OCI-LY7 (cell line): ENCODE data around the gene KIRREL3. TPM values are rescaled to one million over a fixed set of nuclear protein-coding genes. Genes with fewer than 3 reads are reported as not detected.

Source experiments
- BruUV-seq: library from RNA; stranded (reverse); fragments of 400-500 nt; replicated peaks from 2 replicates; lab custom pipeline; 2021; lab: Mats Ljungman, UMichigan
- CTCF ChIA-PET: fragments of 300-600 bp; sonication (Branson Sonifier 250); formaldehyde crosslinking; loops from one replicate; lab custom pipeline; 2022; ENCODE audit warnings: antibody characterized with exemption; ENCODE audit not compliant: unreplicated experiment; lab: Charles Lee
- POLR2A ChIA-PET: fragments of 300-600 bp; sonication (Branson Sonifier 250); formaldehyde crosslinking; loops from one replicate; lab custom pipeline; 2022; ENCODE audit warnings: antibody characterized with exemption; lab: Charles Lee
- DNase-seq: peaks from one replicate; pipeline ENCODE4 v3.0.0-alpha.2; 2015; ENCODE audit warnings: low spot score
- H2AFZ ChIP-seq: fragments of 200-600 bp; sonication (generic), shearing (Covaris generic); 2 replicates; pipeline ENCODE4 v1.6.1; 2014; ENCODE audit warnings: mild to moderate bottlenecking, antibody characterized with exemption, low read length, moderate library complexity
- H3K27ac ChIP-seq: fragments of 200-600 bp; sonication (generic); 2 replicates; pipeline ENCODE4 v1.5.1; 2014; ENCODE audit warnings: mixed run types, low read depth, mild to moderate bottlenecking, moderate library complexity, low read length, inconsistent platforms; ENCODE audit not compliant: poor library complexity, severe bottlenecking
- H3K36me3 ChIP-seq: fragments of 200-600 bp; sonication (generic); 2 replicates; pipeline ENCODE4 v1.6.1; 2014; ENCODE audit warnings: mild to moderate bottlenecking, antibody characterized with exemption, low read length, moderate library complexity, mixed read lengths; ENCODE audit not compliant: insufficient read depth
- H3K4me1 ChIP-seq: fragments of 200-600 bp; sonication (generic); 2 replicates; pipeline ENCODE4 v1.5.1; 2014; ENCODE audit warnings: mild to moderate bottlenecking, low read length; ENCODE audit not compliant: insufficient read depth, poor library complexity, severe bottlenecking
- H3K4me2 ChIP-seq: fragments of 200-600 bp; sonication (generic); 2 replicates; pipeline ENCODE4 v1.6.1; 2014; ENCODE audit warnings: mild to moderate bottlenecking, low read length
- H3K4me3 ChIP-seq: fragments of 200-600 bp; sonication (generic); 2 replicates; pipeline ENCODE4 v1.5.1; 2014; ENCODE audit warnings: mild to moderate bottlenecking, low read depth, low read length; ENCODE audit not compliant: poor library complexity, severe bottlenecking
- H3K79me2 ChIP-seq: fragments of 200-600 bp; sonication (generic); 2 replicates; pipeline ENCODE4 v1.6.1; 2016; ENCODE audit warnings: low read depth, mild to moderate bottlenecking, low read length, moderate library complexity, mixed read lengths; ENCODE audit not compliant: insufficient read depth
- H3K9me2 ChIP-seq: fragments of 200-600 bp; sonication (generic); 2 replicates; pipeline ENCODE4 v1.6.1; 2016; ENCODE audit warnings: mild to moderate bottlenecking, low read length, mixed read lengths; ENCODE audit not compliant: insufficient read depth
- H3K9me3 ChIP-seq: fragments of 200-600 bp; sonication (generic); 2 replicates; pipeline ENCODE4 v1.6.1; 2014; ENCODE audit warnings: mild to moderate bottlenecking, mixed run types, low read length, mixed read lengths
- H4K20me1 ChIP-seq: fragments of 200-600 bp; sonication (generic); 2 replicates; pipeline ENCODE4 v1.6.1; 2014; ENCODE audit warnings: mild to moderate bottlenecking, antibody characterized with exemption, low read length, moderate library complexity, mixed read lengths; ENCODE audit not compliant: insufficient read depth
- EZH2phosphoT487 ChIP-seq: fragments of 200-600 bp; sonication (generic); IDR thresholded peaks from 2 replicates; pipeline ENCODE4 v1.6.1; 2018; ENCODE audit warnings: low read depth, borderline replicate concordance, mild to moderate bottlenecking, mixed run types, antibody characterized with exemption, low read length, moderate library complexity, mixed read lengths
- intact Hi-C: fragments of 100-400 bp; cut with micrococcal nuclease; formaldehyde crosslinking; loops from one replicate; pipeline ENCODE4 v1.10.0; 2022; ENCODE audit not compliant: unreplicated experiment
- total RNA-seq, 2 experiments: library from RNA; depleted of rRNA in 1 of 2; stranded (reverse); fragments of >200 nt in 1 of 2; shearing (Covaris generic) in 1 of 2; gene quantifications; 2 replicates each; pipeline ENCODE4 v1.2.3, GENCODE V29; 2014 to 2022
- TF ChIP-seq, protein P1 (sequence below): fragments of 200-600 bp; sonication (generic); conservative IDR thresholded peaks from 2 replicates; pipeline ENCODE4 v1.5.1; 2014; ENCODE audit warnings: mild to moderate bottlenecking, antibody characterized with exemption, low read length, moderate library complexity, mixed read lengths

Gene KIRREL3
- total RNA-seq, 2 experiments from 2014 or later = not detected

GRCh38 chr11:126506789-126507188 is 493.8 kb downstream of the KIRREL3 start:
- TF ChIP-seq, protein P1, sequence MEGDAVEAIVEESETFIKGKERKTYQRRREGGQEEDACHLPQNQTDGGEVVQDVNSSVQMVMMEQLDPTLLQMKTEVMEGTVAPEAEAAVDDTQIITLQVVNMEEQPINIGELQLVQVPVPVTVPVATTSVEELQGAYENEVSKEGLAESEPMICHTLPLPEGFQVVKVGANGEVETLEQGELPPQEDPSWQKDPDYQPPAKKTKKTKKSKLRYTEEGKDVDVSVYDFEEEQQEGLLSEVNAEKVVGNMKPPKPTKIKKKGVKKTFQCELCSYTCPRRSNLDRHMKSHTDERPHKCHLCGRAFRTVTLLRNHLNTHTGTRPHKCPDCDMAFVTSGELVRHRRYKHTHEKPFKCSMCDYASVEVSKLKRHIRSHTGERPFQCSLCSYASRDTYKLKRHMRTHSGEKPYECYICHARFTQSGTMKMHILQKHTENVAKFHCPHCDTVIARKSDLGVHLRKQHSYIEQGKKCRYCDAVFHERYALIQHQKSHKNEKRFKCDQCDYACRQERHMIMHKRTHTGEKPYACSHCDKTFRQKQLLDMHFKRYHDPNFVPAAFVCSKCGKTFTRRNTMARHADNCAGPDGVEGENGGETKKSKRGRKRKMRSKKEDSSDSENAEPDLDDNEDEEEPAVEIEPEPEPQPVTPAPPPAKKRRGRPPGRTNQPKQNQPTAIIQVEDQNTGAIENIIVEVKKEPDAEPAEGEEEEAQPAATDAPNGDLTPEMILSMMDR = no peak
- no peak for TF ChIP-seq EZH2phosphoT487
- BruUV-seq = no TSS peak
- CTCF ChIA-PET = no interaction called here

GRCh38 chr11:126502982-126503381 is 497.6 kb downstream of the KIRREL3 start:
- Histone ChIP-seq H3K4me2 (no peak overlapping the region), H3K27ac (no peak overlapping the region), H4K20me1 (no peaks in the 10 kb centered on the region), H3K79me2 (no peaks in the 10 kb centered on the region), H3K9me3 (no peaks in the 10 kb centered on the region), H2AFZ (no peak overlapping the region), H3K4me1 (no peaks in the 10 kb centered on the region), H3K4me3 (no peak overlapping the region), H3K36me3 (no peaks in the 10 kb centered on the region), H3K9me2 (no peaks in the 10 kb centered on the region)
- ChIA-PET POLR2A (interaction anchor here (0.9 kb wide), 1 partner anchor 20 kb away, joined by 3 read pairs; no protein-coding TSS in a partner anchor), CTCF (no interaction called here)
- no TSS peak for BruUV-seq
- intact Hi-C loops = no loop called here
- no peak for DNase-seq
- TF ChIP-seq, protein P1 = no peak
- TF ChIP-seq EZH2phosphoT487 = no peak

More at GRCh38 chr11:126506789-126507188, 493.8 kb downstream of the KIRREL3 start:
- H3K4me2 ChIP-seq = no peak overlapping the region
- H3K36me3 ChIP-seq = no peaks in the 10 kb centered on the region
- DNase-seq = no peak
- intact Hi-C loops = no loop called here
- no peaks in the 10 kb centered on the region for H4K20me1 ChIP-seq
- no peaks in the 10 kb centered on the region for H3K4me1 ChIP-seq
- H3K79me2 ChIP-seq = no peaks in the 10 kb centered on the region
- POLR2A ChIA-PET = no interaction called here
- no peaks in the 10 kb centered on the region for H3K9me3 ChIP-seq
- no peak overlapping the region for H3K4me3 ChIP-seq
- H3K9me2 ChIP-seq = no peaks in the 10 kb centered on the region
- no peak overlapping the region for H2AFZ ChIP-seq
- H3K27ac ChIP-seq = no peak overlapping the region

GRCh38 chr11:126502159-126502558 is 498.4 kb downstream of the KIRREL3 start:
- ChIA-PET CTCF (no interaction called here), POLR2A (interaction anchor here (0.9 kb wide), 1 partner anchor 19 kb away, joined by 3 read pairs; no protein-coding TSS in a partner anchor)
- intact Hi-C loops = no loop called here
- no peaks in the 10 kb centered on the region for H3K4me1 ChIP-seq
- no peaks in the 10 kb centered on the region for H4K20me1 ChIP-seq
- H3K27ac ChIP-seq = no peak overlapping the region
- no peak for DNase-seq
- no peaks in the 10 kb centered on the region for H3K79me2 ChIP-seq
- H3K4me2 ChIP-seq = no peak overlapping the region
- H3K36me3 ChIP-seq = no peaks in the 10 kb centered on the region
- H3K4me3 ChIP-seq = no peak overlapping the region
- BruUV-seq = no TSS peak
- TF ChIP-seq, protein P1 = no peak
- no peak for TF ChIP-seq EZH2phosphoT487
- no peaks in the 10 kb centered on the region for H3K9me3 ChIP-seq
- H3K9me2 ChIP-seq = no peaks in the 10 kb centered on the region
- no peak overlapping the region for H2AFZ ChIP-seq
